HepG2 (cell line): ENCODE measurements around the gene EGLN2. TPM values are rescaled to one million over a fixed set of nuclear protein-coding genes. Genes with fewer than 3 reads are reported as not detected.

Experiments
- AGO1 ChIP-seq: fragments of 200-400 bp; formaldehyde crosslinking; IDR thresholded peaks from 2 replicates; pipeline ENCODE4 v1.6.1; 2017; ENCODE audit warnings: mild to moderate bottlenecking, low read depth, low read length, moderate library complexity; ENCODE audit not compliant: poor library complexity, severe bottlenecking
- BORCS8-MEF2B ChIP-seq: sonication (generic); formaldehyde crosslinking; IDR thresholded peaks from 2 replicates; pipeline ENCODE4 v1.8.0; 2022; ENCODE audit warnings: mild to moderate bottlenecking, missing genetic modification reagents
- CAMTA2 ChIP-seq: sonication (generic); formaldehyde crosslinking; IDR thresholded peaks from 2 replicates; pipeline ENCODE4 v1.4.0; 2020; ENCODE audit warnings: mild to moderate bottlenecking, missing genetic modification reagents, borderline replicate concordance
- GPN1 ChIP-seq: sonication (generic); formaldehyde crosslinking; IDR thresholded peaks from 2 replicates; pipeline ENCODE4 v1.5.1; 2020; ENCODE audit warnings: missing genetic modification reagents, borderline replicate concordance
- KDM4B ChIP-seq: sonication (generic); formaldehyde crosslinking; IDR thresholded peaks from 2 replicates; pipeline ENCODE4 v1.4.0; 2020; ENCODE audit warnings: missing genetic modification reagents
- MAFF ChIP-seq: IDR thresholded peaks from 2 replicates; pipeline ENCODE4 v1.6.1; 2011; ENCODE audit warnings: low read depth, low read length, improper control_type of control experiment
- MAFK ChIP-seq, 2 experiments: IDR thresholded peaks in 1 of 2; conservative IDR thresholded peaks in 1 of 2; 2 replicates each; pipeline ENCODE4 v1.6.1; 2011; ENCODE audit warnings: improper control_type of control experiment in 2 of 2, low read length in 2 of 2
- RAD51 ChIP-seq: fragments of 450-650 bp; IDR thresholded peaks from 2 replicates; pipeline ENCODE4 v1.6.1; 2016; ENCODE audit warnings: borderline replicate concordance
- REL ChIP-seq: sonication (generic); formaldehyde crosslinking; conservative IDR thresholded peaks from 2 replicates; pipeline ENCODE4 v1.8.0; 2022; ENCODE audit warnings: mild to moderate bottlenecking, missing genetic modification reagents, moderate library complexity
- SAFB2 ChIP-seq: sonication (generic); formaldehyde crosslinking; IDR thresholded peaks from 2 replicates; pipeline ENCODE4 v1.5.1; 2020; ENCODE audit warnings: missing genetic modification reagents, low read depth, mild to moderate bottlenecking, borderline replicate concordance
- SOX13 ChIP-seq, 3 experiments: fragments of 450-650 bp in 1 of 3; sonication (generic) in 1 of 3; formaldehyde crosslinking in 1 of 3; IDR thresholded peaks in 2 of 3; conservative IDR thresholded peaks in 1 of 3; 2 replicates each; pipeline versions ENCODE4 v1.5.0 to v1.6.1; 2016 to 2020; ENCODE audit warnings: antibody characterized with exemption in 1 of 3, mild to moderate bottlenecking in 1 of 3, missing compliant biosample characterization in 1 of 3, missing genetic modification reagents in 1 of 3, moderate library complexity in 1 of 3
- THAP7 ChIP-seq: sonication (generic); formaldehyde crosslinking; IDR thresholded peaks from 2 replicates; pipeline ENCODE4 v1.8.1; 2023; ENCODE audit warnings: mild to moderate bottlenecking, missing genetic modification reagents
- XRCC5 ChIP-seq: fragments of 200-400 bp; formaldehyde crosslinking; optimal IDR thresholded peaks from 2 replicates; pipeline ENCODE3; 2017; ENCODE audit warnings: mild to moderate bottlenecking, low read length
- ZFP36 ChIP-seq: fragments of 150-350 bp; IDR thresholded peaks from 2 replicates; pipeline ENCODE4 v1.6.1; 2018; ENCODE audit warnings: borderline replicate concordance, low read length, low read depth; ENCODE audit not compliant: partially characterized antibody
- ZNF234 ChIP-seq: sonication (generic); formaldehyde crosslinking; conservative IDR thresholded peaks from 2 replicates; pipeline ENCODE4 v1.5.1; 2020; ENCODE audit warnings: mild to moderate bottlenecking, missing genetic modification reagents
- ZNF24 ChIP-seq: fragments of 450-650 bp; IDR thresholded peaks from 2 replicates; pipeline ENCODE4 v1.6.1; 2017; ENCODE audit warnings: antibody characterized with exemption, mild to moderate bottlenecking
- ZNF251 ChIP-seq: sonication (generic); formaldehyde crosslinking; IDR thresholded peaks from 2 replicates; pipeline ENCODE4 v1.9.0; 2021; ENCODE audit warnings: mild to moderate bottlenecking, missing genetic modification reagents
- ZNF441 ChIP-seq: sonication (generic); formaldehyde crosslinking; IDR thresholded peaks from 2 replicates; pipeline ENCODE4 v1.7.0; 2021; ENCODE audit warnings: missing genetic modification reagents, borderline replicate concordance
- ZNF562 ChIP-seq: sonication (generic); formaldehyde crosslinking; IDR thresholded peaks from 2 replicates; pipeline ENCODE4 v1.8.0; 2022; ENCODE audit warnings: missing genetic modification reagents, borderline replicate concordance
- ZNF572 ChIP-seq: sonication (generic); formaldehyde crosslinking; IDR thresholded peaks from 2 replicates; pipeline ENCODE4 v1.5.1; 2020; ENCODE audit warnings: mild to moderate bottlenecking, missing genetic modification reagents
- polyA plus RNA-seq, 8 experiments: library from polyadenylated mRNA; depleted of rRNA in 3 of 8; stranded (reverse) in 7 of 8; unstranded in 1 of 8; fragments of >200 nt; fragmentation: Illumina TruSeq in 4 of 8; extraction: Trizol in 4 of 8; gene quantifications; 2 replicates each; pipeline versions ENCODE4 v1.2.1 to v1.2.3, GENCODE V29; 2011 to 2016; ENCODE audit warnings: low read depth in 4 of 8, missing spikeins in 1 of 8, mixed read lengths in 1 of 8; ENCODE audit not compliant: insufficient read depth in 1 of 8
- total RNA-seq, 5 experiments: library from RNA; depleted of rRNA; stranded (reverse); fragments of >200 nt; fragmentation: Illumina TruSeq; extraction: Trizol; gene quantifications; 2 replicates each; pipeline ENCODE4 v1.2.3, GENCODE V29; 2016; ENCODE audit warnings: low read depth in 1 of 5

The EGLN2 gene
- total and polyA plus RNA-seq, 2 of the 13 experiments (the other 11 are each of a cell fraction or from before 2014, with no cell fraction given) = 16.5 to 40.8 TPM

GRCh38 chr19:40831502-40832430 lies 32.8 kb downstream of the EGLN2 start (continued):
- TF ChIP-seq ZNF234 (no peak), GPN1 (no peak), THAP7 (CRISPR knock-in tag) (no peak), BORCS8-MEF2B (CRISPR knock-in tag) (no peak), ZFP36 (no peak), ZNF562 (no peak), ZNF572 (CRISPR knock-in tag) (no peak), REL (no peak), ZNF441 (no peak), ZNF251 (CRISPR knock-in tag) (no peak), AGO1 (no peak), MAFF (no peak), XRCC5 (no peak), ZNF24 (no peak), RAD51 (peak; percentile 29; the same call in 1 of the 2 replicates), CAMTA2 (CRISPR knock-in tag) (no peak), MAFK (conservative IDR thresholded peaks at IDR 0.05 in 1 of 2, IDR thresholded peaks at IDR 0.05 in 1 of 2; ENCODE audit: low read length in 2 of 2) (no peak), KDM4B (CRISPR knock-in tag) (no peak), SAFB2 (CRISPR knock-in tag) (no peak), SOX13 (IDR thresholded peaks at IDR 0.05) (0 out of 2 replicates have a peak, but pooled peaks have one; percentile 31), SOX13 (CRISPR knock-in tag; conservative IDR thresholded peaks at IDR 0.05 in 1 of 2, IDR thresholded peaks at IDR 0.05 in 1 of 2) (peak in 1 of 2 experiments; percentile 87; a peak in 2 of 4 replicates)
